K562 (cell line): ENCODE measurements around the gene TTLL8. TPM values are rescaled to one million over a fixed set of nuclear protein-coding genes. Genes with fewer than 3 reads are reported as not detected.

Source experiments
- ATAC-seq: fragments of 200-7000 bp; cut with Tn5 transposase; 3 replicates; pipeline ENCODE4 v1.9.1; 2020; ENCODE audit warnings: moderate library complexity
- BruUV-seq: library from RNA; stranded (reverse); fragments of 400-500 nt; replicated peaks from 2 replicates; lab custom pipeline; 2021; lab: Mats Ljungman, UMichigan
- CTCF ChIA-PET: fragments of 300-600 bp; formaldehyde crosslinking; extraction: SDS; loops from one replicate; lab custom pipeline; 2021; ENCODE audit warnings: low intra/inter-chr PET ratio; lab: Yijun Ruan, JAX
- POLR2A ChIA-PET: fragments of 300-600, 350-650 bp; sonication (Branson Sonifier 250); formaldehyde crosslinking; extraction: SDS; loops from one replicate; lab custom pipeline; 2021; ENCODE audit warnings: antibody characterized with exemption, inconsistent platforms; lab: Yijun Ruan, JAX
- DNase-seq, 4 experiments: peaks; one replicate each; pipeline versions ENCODE4 v3.0.0 to v3.0.0-alpha.2; 2011 to 2018; ENCODE audit warnings: low spot score in 3 of 4, mixed read lengths in 3 of 4; ENCODE audit errors: extremely low read depth in 1 of 4
- FAIRE-seq: peaks from 2 replicates; lab custom pipeline; 2011; peaks lifted over from hg19 to GRCh38; lab: Jason Lieb, UNC
- H2AFZ ChIP-seq: 2 replicates; pipeline ENCODE4 v1.6.0; 2011; ENCODE audit warnings: low read depth, low read length, control low read depth, inconsistent platforms
- H3K27ac ChIP-seq: fragments of 200-600 bp; 3 replicates; pipeline ENCODE4 v1.8.0; 2011; ENCODE audit warnings: low read depth, mild to moderate bottlenecking, control low read depth, inconsistent platforms, low read length, moderate library complexity, mixed read lengths; ENCODE audit errors: extremely low read depth
- H3K27me3 ChIP-seq, 2 experiments: fragments of 300-600 bp in 1 of 2; 2 replicates in 1 of 2; 3 replicates in 1 of 2; pipeline versions ENCODE4 v1.6.0 to v1.8.0; 2011; ENCODE audit warnings: inconsistent platforms in 2 of 2, low read length in 2 of 2, mild to moderate bottlenecking in 1 of 2, mixed read lengths in 1 of 2, moderate library complexity in 1 of 2; ENCODE audit not compliant: control insufficient read depth in 2 of 2, insufficient read depth in 2 of 2
- H3K36me3 ChIP-seq: fragments of 300-600 bp; 3 replicates; pipeline ENCODE4 v1.8.0; 2011; ENCODE audit warnings: mild to moderate bottlenecking, low read length, inconsistent platforms; ENCODE audit not compliant: control insufficient read depth, insufficient read depth
- H3K4me1 ChIP-seq, 2 experiments: fragments of 200-600 bp in 1 of 2; replicated peaks in 1 of 2; 2 replicates in 1 of 2; 3 replicates in 1 of 2; pipeline versions ENCODE4 v1.5.1 to v1.8.0; 2011; ENCODE audit warnings: inconsistent platforms in 2 of 2, low read length in 2 of 2, mild to moderate bottlenecking in 1 of 2, mixed read lengths in 1 of 2, moderate library complexity in 1 of 2; ENCODE audit not compliant: control insufficient read depth in 2 of 2, insufficient read depth in 2 of 2
- H3K4me2 ChIP-seq: 2 replicates; pipeline ENCODE4 v1.6.1; 2011; ENCODE audit warnings: low read length, control low read depth, inconsistent platforms, mixed read lengths; ENCODE audit not compliant: insufficient read depth
- H3K4me3 ChIP-seq: fragments of 200-600 bp; sonication (generic), shearing (Covaris generic); 2 replicates; pipeline ENCODE4 v1.5.1; 2016; ENCODE audit warnings: control low read depth, inconsistent platforms
- H3K79me2 ChIP-seq: fragments of 200-600 bp; 3 replicates; pipeline ENCODE4 v1.8.0; 2011; ENCODE audit warnings: low read length, inconsistent platforms; ENCODE audit not compliant: control insufficient read depth, insufficient read depth
- H3K9ac ChIP-seq, 2 experiments: 2 replicates each; pipeline versions ENCODE4 v1.6.0 to v1.6.1; 2011; ENCODE audit warnings: low read depth in 2 of 2, low read length in 2 of 2, control low read depth in 1 of 2, inconsistent platforms in 1 of 2, mild to moderate bottlenecking in 1 of 2, mixed read lengths in 1 of 2; ENCODE audit not compliant: insufficient read depth in 1 of 2
- H3K9me1 ChIP-seq: one replicate; pipeline ENCODE4 v1.6.0; 2011; ENCODE audit warnings: inconsistent platforms, mild to moderate bottlenecking, low read length, moderate library complexity; ENCODE audit not compliant: control insufficient read depth, insufficient read depth
- H3K9me3 ChIP-seq: replicated peaks from 2 replicates; pipeline ENCODE4 v1.5.1; 2011; ENCODE audit warnings: low read depth, low read length, inconsistent platforms; ENCODE audit not compliant: control insufficient read depth, insufficient read depth
- H4K20me1 ChIP-seq: replicated peaks from 2 replicates; pipeline ENCODE4 v1.6.1; 2011; ENCODE audit warnings: low read length, inconsistent platforms, mixed read lengths; ENCODE audit not compliant: control insufficient read depth, insufficient read depth
- ARID1B ChIP-seq: fragments of 450-650 bp; IDR thresholded peaks from 2 replicates; pipeline ENCODE4 v1.6.1; 2016; ENCODE audit warnings: antibody characterized with exemption, mild to moderate bottlenecking, inconsistent platforms
- ATF6 ChIP-seq: sonication (generic); formaldehyde crosslinking; IDR thresholded peaks from 2 replicates; pipeline ENCODE4 v1.4.0; 2020; ENCODE audit warnings: mild to moderate bottlenecking, missing genetic modification reagents
- BHLHE40 ChIP-seq: IDR thresholded peaks from 2 replicates; pipeline ENCODE4 v1.6.1; 2011; ENCODE audit warnings: low read length, improper control_type of control experiment
- CBX8 ChIP-seq: fragments of 200-600 bp; sonication (generic); IDR thresholded peaks from 2 replicates; pipeline ENCODE4 v1.6.1; 2012; ENCODE audit warnings: borderline replicate concordance, mixed run types, low read depth, mild to moderate bottlenecking, moderate library complexity, mixed read lengths, low read length, control low read depth, inconsistent platforms; ENCODE audit not compliant: poor library complexity, severe bottlenecking; ENCODE audit errors: extremely low read depth
- DLX4 ChIP-seq: fragments of 250-450 bp; sonication (Bioruptor Pico); IDR thresholded peaks from 2 replicates; pipeline ENCODE4 v1.6.1; 2021; ENCODE audit warnings: mild to moderate bottlenecking
- DMBX1 ChIP-seq: fragments of 250-450 bp; sonication (Bioruptor Pico); IDR thresholded peaks from 2 replicates; pipeline ENCODE4 v1.8.0; 2022; ENCODE audit warnings: inconsistent platforms, mild to moderate bottlenecking, moderate library complexity, borderline replicate concordance
- EHMT2 ChIP-seq: fragments of 450-650 bp; IDR thresholded peaks from 2 replicates; pipeline ENCODE4 v1.6.1; 2018; ENCODE audit warnings: antibody characterized with exemption
- FOXM1 ChIP-seq, 2 experiments: fragments of 450-650 bp in 1 of 2; sonication (generic) in 1 of 2; formaldehyde crosslinking in 1 of 2; IDR thresholded peaks; 2 replicates each; pipeline versions ENCODE4 v1.6.1 to v1.9.0; 2017 to 2022; ENCODE audit warnings: low read depth in 2 of 2, mild to moderate bottlenecking in 2 of 2, missing genetic modification reagents in 1 of 2, moderate library complexity in 1 of 2
- HDAC8 ChIP-seq: fragments of 450-650 bp; IDR thresholded peaks from 2 replicates; pipeline ENCODE4 v1.6.1; 2016; ENCODE audit warnings: mild to moderate bottlenecking, missing genetic modification characterization, moderate library complexity, missing compliant biosample characterization
- L3MBTL2 ChIP-seq: fragments of 450-650 bp; IDR thresholded peaks from 2 replicates; pipeline ENCODE4 v1.6.1; 2016; ENCODE audit warnings: mild to moderate bottlenecking, moderate library complexity
- MXI1 ChIP-seq: IDR thresholded peaks from 2 replicates; pipeline ENCODE4 v1.6.1; 2011; ENCODE audit warnings: low read depth, mild to moderate bottlenecking, improper control_type of control experiment, low read length
- MYC ChIP-seq, 2 experiments: fragments of 250-450 bp in 1 of 2; sonication (Bioruptor Pico) in 1 of 2; IDR thresholded peaks; 2 replicates each; pipeline versions ENCODE4 v1.5.1 to v1.6.1; 2012 to 2021; ENCODE audit warnings: low read depth in 2 of 2, borderline replicate concordance in 1 of 2, improper control_type of control experiment in 1 of 2, low read length in 1 of 2, mild to moderate bottlenecking in 1 of 2, moderate library complexity in 1 of 2
- PHF8 ChIP-seq: fragments of 200-600 bp; sonication (generic); IDR thresholded peaks from 2 replicates; pipeline ENCODE4 v1.6.1; 2012; ENCODE audit warnings: mixed run types, mild to moderate bottlenecking, inconsistent platforms, low read length, moderate library complexity, borderline replicate concordance
- PPARD ChIP-seq: fragments of 250-450 bp; sonication (Bioruptor Pico); IDR thresholded peaks from 2 replicates; pipeline ENCODE4 v1.8.0; 2022; ENCODE audit warnings: inconsistent platforms, mild to moderate bottlenecking, moderate library complexity
- PRPF4 ChIP-seq: fragments of 200-400 bp; formaldehyde crosslinking; IDR thresholded peaks from one replicate; pipeline ENCODE4 v1.6.1; 2017; ENCODE audit warnings: low read length, low read depth, mild to moderate bottlenecking; ENCODE audit not compliant: insufficient read depth, poor library complexity, severe bottlenecking
- SUPT5H ChIP-seq: fragments of 450-650 bp; IDR thresholded peaks from 2 replicates; pipeline ENCODE4 v1.6.1; 2016
- TCF3 ChIP-seq: sonication (generic); formaldehyde crosslinking; IDR thresholded peaks from 2 replicates; pipeline ENCODE4 v1.4.0; 2020; ENCODE audit warnings: mild to moderate bottlenecking, missing genetic modification reagents
- USF1 ChIP-seq: sonication (generic); formaldehyde crosslinking; IDR thresholded peaks from 2 replicates; pipeline ENCODE4 v1.9.0; 2022; ENCODE audit warnings: mild to moderate bottlenecking, missing genetic modification reagents
- ZNF224 ChIP-seq: sonication (generic); formaldehyde crosslinking; IDR thresholded peaks from 2 replicates; pipeline ENCODE4 v1.8.0; 2022; ENCODE audit warnings: mild to moderate bottlenecking, missing genetic modification reagents
- ZNF444 ChIP-seq: fragments of 250-450 bp; sonication (Bioruptor Pico); IDR thresholded peaks from 2 replicates; pipeline ENCODE4 v1.4.0; 2020; ENCODE audit warnings: mild to moderate bottlenecking, moderate library complexity
- WGBS: fragments of 100-300 bp; shearing (Covaris generic); methylation state at CpG from one replicate; pipeline ENCODE4 v1.1.6; 2016; ENCODE audit warnings: low coverage, mixed read lengths; ENCODE audit not compliant: insufficient coverage; ENCODE audit errors: missing lambda C conversion rate; 5-methylcytosine and 5-hydroxymethylcytosine counted together
- in situ Hi-C: fragments of 300-500 bp; cut with MboI; formaldehyde crosslinking; loops from 4 replicates; pipeline ENCODE4 v1.15.0; 2018; ENCODE audit warnings: inconsistent platforms, mixed read lengths
- intact Hi-C: fragments of 100-400 bp; cut with micrococcal nuclease; formaldehyde crosslinking; loops from 2 replicates; pipeline ENCODE4 v1.14.2; 2022
- polyA plus RNA-seq, 8 experiments: library from polyadenylated mRNA; depleted of rRNA in 4 of 8; stranded (reverse) in 5 of 8; unstranded in 3 of 8; fragments of >200 nt; fragmentation: Nextera tagmentation in 2 of 8; fragmentation: Illumina TruSeq in 1 of 8; extraction: Ambion mirVana in 2 of 8; extraction: Trizol in 1 of 8; gene quantifications; 2 replicates each; pipeline versions ENCODE4 v1.2.1 to v1.2.3, GENCODE V29; 2011 to 2014; ENCODE audit warnings: inconsistent platforms in 1 of 8, missing spikeins in 1 of 8
- total RNA-seq, 7 experiments: library from RNA; depleted of rRNA in 6 of 7; stranded (reverse); fragments of >200 nt in 6 of 7; fragmentation: Illumina TruSeq in 2 of 7; extraction: Trizol in 2 of 7; gene quantifications; 2 replicates each; pipeline versions ENCODE4 v1.2.1 to v1.2.3, GENCODE V29; 2011 to 2021; ENCODE audit warnings: low replicate concordance in 1 of 7

The TTLL8 gene
- total and polyA plus RNA-seq, 9 of the 15 experiments (the other 6 are each of a cell fraction or from before 2014, with no cell fraction given): not detected

- Histone ChIP-seq H3K4me1 (peaks cover 16 to 18% of the 10 kb centered on the region in 2 experiments; a peak in 3 of 5 replicates), H3K9ac (peak overlapping the region; percentile 31 to 89; a peak in 3 of 4 replicates), H3K9me1 (no peaks in the 10 kb centered on the region), H3K27ac (peak overlapping the region; percentile 48; the same call in 2 of the 3 replicates), H2AFZ (peak overlapping the region; percentile 93), H3K36me3 (no peaks in the 10 kb centered on the region), H3K27me3 (no peaks in the 10 kb centered on the region), H4K20me1 (no peaks in the 10 kb centered on the region), H3K79me2 (no peaks in the 10 kb centered on the region), H3K4me2 (peak overlapping the region; percentile 61), H3K9me3 (no peaks in the 10 kb centered on the region), H3K4me3 (no peak overlapping the region)
- peak in 1 of 4 experiments; percentile 59 for DNase-seq
- WGBS: 13% methylated on average over 6 of the region's 6 CpGs
- peak; percentile 82 for ATAC-seq
- FAIRE-seq: peak; percentile 67
- ChIA-PET POLR2A (interaction anchor here (1.0 to 4.3 kb wide), 3 partner anchors 13 to 27 kb away, joined by 3 to 26 read pairs (median 4); partner anchors contain the start of gene MLC1), CTCF (no interaction called here)
- BruUV-seq: no TSS peak
- in situ Hi-C loops (no loop called here), intact Hi-C loops (no loop called here)
- TF ChIP-seq PRPF4 (no peak), PPARD (no peak), FOXM1 (IDR thresholded peaks at IDR 0.05; ENCODE audit: low read depth) (no peak), FOXM1 (CRISPR knock-in tag; IDR thresholded peaks at IDR 0.05; ENCODE audit: low read depth) (no peak), SUPT5H (no peak), ZNF224 (CRISPR knock-in tag) (no peak), MXI1 (no peak), CBX8 (no peak), ATF6 (CRISPR knock-in tag) (no peak), ZNF444 (no peak), L3MBTL2 (peak; percentile 57; the same call in 1 of the 2 replicates), PHF8 (peak; percentile 46; the same call in 1 of the 2 replicates), HDAC8 (tag) (no peak), MYC (IDR thresholded peaks at IDR 0.05; ENCODE audit: low read depth, low read length) (no peak), MYC (CRISPR knock-in tag; IDR thresholded peaks at IDR 0.05; ENCODE audit: borderline replicate concordance, low read depth) (no peak), USF1 (CRISPR knock-in tag) (no peak), DLX4 (no peak), EHMT2 (no peak), DMBX1 (CRISPR knock-in tag) (no peak), TCF3 (no peak), ARID1B (no peak), BHLHE40 (no peak)
Observed at GRCh38 chr22:50104141-50104544, 46.0 kb upstream of the TTLL8 start.
